Smooth muscle cell of the brain vasculature (primary cell): Measurements from ENCODE around the gene KLHL30.

Experiments
- DNase-seq: peaks from one replicate; pipeline ENCODE4 v3.0.0-alpha.2; 2012; ENCODE audit warnings: low read depth, low spot score

The KLHL30 gene

GRCh38 chr2:238144262-238144661 lies 5.8 kb downstream of the KLHL30 start:
- DNase-seq, result no peak

GRCh38 chr2:238145046-238145445 lies 6.6 kb downstream of the KLHL30 start:
- DNase-seq, result no peak

GRCh38 chr2:238145851-238146250 lies 7.4 kb downstream of the KLHL30 start:
- DNase-seq, result no peak

GRCh38 chr2:238146884-238147544 lies 8.5 kb downstream of the KLHL30 start:
- DNase-seq, result no peak

- no peak for DNase-seq
These were observed 10.5 kb downstream of the KLHL30 start for GRCh38 chr2:238148981-238149380.

GRCh38 chr2:238149841-238150572 lies 11.5 kb downstream of the KLHL30 start:
- DNase-seq, result no peak

- no peak for DNase-seq
These were observed 12.2 kb downstream of the KLHL30 start for GRCh38 chr2:238150686-238151085.

GRCh38 chr2:238151205-238151604 lies 12.7 kb downstream of the KLHL30 start:
- DNase-seq, result no peak

- no peak for DNase-seq
These were observed 13.3 kb downstream of the KLHL30 start for GRCh38 chr2:238151628-238152235.

GRCh38 chr2:238152771-238153688 lies 14.6 kb downstream of the KLHL30 start:
- DNase-seq, result no peak

GRCh38 chr2:238154570-238154969 lies 16.1 kb downstream of the KLHL30 start:
- DNase-seq, result no peak

GRCh38 chr2:238155051-238155760 lies 16.7 kb downstream of the KLHL30 start:
- DNase-seq, result no peak

- no peak for DNase-seq
These were observed 17.6 kb downstream of the KLHL30 start for GRCh38 chr2:238155761-238156694.

GRCh38 chr2:238157506-238158017 lies 19.1 kb downstream of the KLHL30 start:
- DNase-seq, result no peak

GRCh38 chr2:238158018-238158508 lies 19.6 kb downstream of the KLHL30 start:
- DNase-seq, result no peak

GRCh38 chr2:238158509-238159070 lies 20.1 kb downstream of the KLHL30 start, which contains the start of gene ERFE:
ERFE (plus strand) TSS chr2:238158970; CDS start chr2:238159008, 38 bp downstream.
- DNase-seq, result no peak

- DNase-seq, result no peak
These were observed 20.6 kb downstream of the KLHL30 start for GRCh38 chr2:238159071-238159539.

- DNase-seq, result no peak
These were observed 21.3 kb downstream of the KLHL30 start for GRCh38 chr2:238159661-238160205.
